H9 (cell line): ENCODE results near the gene SDR42E2. TPM values are rescaled to one million over a fixed set of nuclear protein-coding genes. Genes with fewer than 3 reads are reported as not detected.

Experiments used
- DNase-seq: peaks from one replicate; pipeline ENCODE4 v3.0.0-alpha.2; 2017
- H2AFZ ChIP-seq: one replicate; pipeline ENCODE4 v1.6.1; 2013; ENCODE audit warnings: mild to moderate bottlenecking, low read length, control low read depth, moderate library complexity
- H2AK5ac ChIP-seq: 2 replicates; pipeline ENCODE4 v1.6.1; 2013; ENCODE audit warnings: low read length, control low read depth, mixed read lengths; ENCODE audit not compliant: insufficient read length
- H2BK120ac ChIP-seq: one replicate; pipeline ENCODE4 v1.6.1; 2013; ENCODE audit warnings: low read depth, mild to moderate bottlenecking, low read length, control low read depth, inconsistent platforms; ENCODE audit not compliant: poor library complexity, severe bottlenecking
- H2BK12ac ChIP-seq: 2 replicates; pipeline ENCODE4 v1.6.1; 2013; ENCODE audit warnings: low read length, control low read depth, mixed read lengths, low read depth; ENCODE audit not compliant: insufficient read length
- H2BK15ac ChIP-seq: 2 replicates; pipeline ENCODE4 v1.6.1; 2013; ENCODE audit warnings: low read depth, low read length, control low read depth
- H2BK20ac ChIP-seq: one replicate; pipeline ENCODE4 v1.6.1; 2013; ENCODE audit warnings: low read depth, mild to moderate bottlenecking, low read length, control low read depth, inconsistent platforms; ENCODE audit not compliant: poor library complexity, severe bottlenecking
- H2BK5ac ChIP-seq: 2 replicates; pipeline ENCODE4 v1.6.1; 2013; ENCODE audit warnings: low read length, control low read depth, mixed read lengths; ENCODE audit not compliant: insufficient read length
- H3K14ac ChIP-seq: 2 replicates; pipeline ENCODE4 v1.6.1; 2013; ENCODE audit warnings: low read length, control low read depth; ENCODE audit not compliant: insufficient read depth
- H3K18ac ChIP-seq: 2 replicates; pipeline ENCODE4 v1.6.1; 2013; ENCODE audit warnings: low read depth, mild to moderate bottlenecking, mixed read lengths, low read length, control low read depth; ENCODE audit not compliant: insufficient read length
- H3K23ac ChIP-seq: 2 replicates; pipeline ENCODE4 v1.6.1; 2013; ENCODE audit warnings: low read length, control low read depth, mixed read lengths, low read depth; ENCODE audit not compliant: insufficient read length
- H3K23me2 ChIP-seq: 2 replicates; pipeline ENCODE4 v1.6.1; 2013; ENCODE audit warnings: low read depth, mild to moderate bottlenecking, mixed read lengths, low read length, control low read depth; ENCODE audit not compliant: insufficient read length, poor library complexity, severe bottlenecking
- H3K27ac ChIP-seq: 2 replicates; pipeline ENCODE4 v1.5.1; 2013; ENCODE audit warnings: low read length, control low read depth, mixed read lengths, low read depth; ENCODE audit not compliant: insufficient read length
- H3K27me3 ChIP-seq: 2 replicates; pipeline ENCODE4 v1.6.1; 2013; ENCODE audit warnings: low read length, control low read depth, inconsistent platforms; ENCODE audit not compliant: insufficient read depth
- H3K4ac ChIP-seq: 2 replicates; pipeline ENCODE4 v1.6.1; 2013; ENCODE audit warnings: low read depth, mild to moderate bottlenecking, control low read depth, inconsistent platforms, low read length, moderate library complexity
- H3K4me1 ChIP-seq: 2 replicates; pipeline ENCODE4 v1.6.1; 2013; ENCODE audit warnings: low read length, control low read depth, inconsistent platforms; ENCODE audit not compliant: insufficient read depth
- H3K4me2 ChIP-seq: 2 replicates; pipeline ENCODE4 v1.6.1; 2013; ENCODE audit warnings: low read length, control low read depth, mixed read lengths; ENCODE audit not compliant: insufficient read length, insufficient read depth
- H3K56ac ChIP-seq: 2 replicates; pipeline ENCODE4 v1.6.1; 2013; ENCODE audit warnings: low read depth, mild to moderate bottlenecking, mixed read lengths, low read length, control low read depth; ENCODE audit not compliant: insufficient read length
- H3K79me1 ChIP-seq: 2 replicates; pipeline ENCODE4 v1.6.1; 2013; ENCODE audit warnings: low read depth, mild to moderate bottlenecking, moderate library complexity, low read length, control low read depth, inconsistent platforms; ENCODE audit not compliant: insufficient read depth, poor library complexity, severe bottlenecking
- H3K79me2 ChIP-seq: 2 replicates; pipeline ENCODE4 v1.6.1; 2013; ENCODE audit warnings: low read length, control low read depth, inconsistent platforms; ENCODE audit not compliant: insufficient read depth
- H3K9ac ChIP-seq: 2 replicates; pipeline ENCODE4 v1.6.1; 2013; ENCODE audit warnings: low read length, control low read depth, mixed read lengths; ENCODE audit not compliant: insufficient read length; ENCODE audit errors: extremely low read depth
- H3K9me3 ChIP-seq: one replicate; pipeline ENCODE4 v1.6.1; 2013; ENCODE audit warnings: low read depth, low read length, inconsistent platforms; ENCODE audit not compliant: control insufficient read depth
- H3T11ph ChIP-seq: one replicate; pipeline ENCODE4 v1.6.1; 2013; ENCODE audit warnings: mild to moderate bottlenecking, low read length, control low read depth, inconsistent platforms
- H4K20me1 ChIP-seq: one replicate; pipeline ENCODE4 v1.6.1; 2013; ENCODE audit not compliant: control insufficient read depth, insufficient read length, insufficient read depth
- H4K5ac ChIP-seq: 2 replicates; pipeline ENCODE4 v1.6.1; 2013; ENCODE audit warnings: low read depth, mild to moderate bottlenecking, mixed read lengths, low read length, control low read depth; ENCODE audit not compliant: insufficient read length
- H4K8ac ChIP-seq: replicated peaks from 2 replicates; pipeline ENCODE4 v1.6.1; 2013; ENCODE audit warnings: low read length, control low read depth, mixed read lengths, low read depth; ENCODE audit not compliant: insufficient read length
- H4K91ac ChIP-seq: 2 replicates; pipeline ENCODE4 v1.6.1; 2013; ENCODE audit warnings: low read depth, mild to moderate bottlenecking, moderate library complexity, mixed read lengths, low read length, control low read depth; ENCODE audit not compliant: insufficient read length
- H3K27ac Mint-ChIP-seq, 3 experiments: 2 replicates in 2 of 3; 3 replicates in 1 of 3; pipeline ENCODE4 v1.8.0; 2020 to 2021; ENCODE audit warnings: mixed read lengths in 3 of 3, mild to moderate bottlenecking in 1 of 3, moderate library complexity in 1 of 3
- H3K27me3 Mint-ChIP-seq: 2 replicates; pipeline ENCODE4 v1.8.0; 2021; ENCODE audit warnings: low read depth, mild to moderate bottlenecking, moderate library complexity, mixed read lengths
- H3K36me3 Mint-ChIP-seq, 3 experiments: 2 replicates in 2 of 3; 3 replicates in 1 of 3; pipeline ENCODE4 v1.8.0; 2020 to 2021; ENCODE audit warnings: low read depth in 3 of 3, mixed read lengths in 3 of 3; ENCODE audit not compliant: insufficient read depth in 1 of 3
- H3K4me1 Mint-ChIP-seq, 2 experiments: 2 replicates each; pipeline ENCODE4 v1.8.0; 2020; ENCODE audit warnings: mixed read lengths in 2 of 2
- H3K4me3 Mint-ChIP-seq, 2 experiments: 2 replicates in 1 of 2; 3 replicates in 1 of 2; pipeline ENCODE4 v1.8.0; 2020 to 2021; ENCODE audit warnings: mild to moderate bottlenecking in 2 of 2, mixed read lengths in 2 of 2, moderate library complexity in 1 of 2
- H3K9me3 Mint-ChIP-seq, 2 experiments: 2 replicates in 1 of 2; 3 replicates in 1 of 2; pipeline ENCODE4 v1.8.0; 2020; ENCODE audit warnings: mild to moderate bottlenecking in 2 of 2, mixed read lengths in 2 of 2, moderate library complexity in 1 of 2
- WGBS: extraction: QIAGEN DNeasy Blood & Tissue Kit; methylation state at CpG from one replicate; pipeline ENCODE4 v1.1.7; 2013; ENCODE audit warnings: missing lambda C conversion rate, low lambda C conversion rate, mixed read lengths; ENCODE audit not compliant: insufficient read length; ENCODE audit errors: extremely low coverage; 5-methylcytosine and 5-hydroxymethylcytosine counted together
- total RNA-seq: library from RNA; stranded (reverse); gene quantifications from 2 replicates; pipeline ENCODE4 v1.2.1, GENCODE V29; 2021
- TF ChIP-seq, protein P1 (sequence below): fragments of 200-600 bp; sonication (generic); conservative IDR thresholded peaks from 3 replicates; pipeline ENCODE4 v1.8.0; 2021; ENCODE audit warnings: antibody characterized with exemption, mild to moderate bottlenecking

The SDR42E2 gene
- total RNA-seq, 1 experiment from 2014 or later = 0.09 TPM

DNA sequence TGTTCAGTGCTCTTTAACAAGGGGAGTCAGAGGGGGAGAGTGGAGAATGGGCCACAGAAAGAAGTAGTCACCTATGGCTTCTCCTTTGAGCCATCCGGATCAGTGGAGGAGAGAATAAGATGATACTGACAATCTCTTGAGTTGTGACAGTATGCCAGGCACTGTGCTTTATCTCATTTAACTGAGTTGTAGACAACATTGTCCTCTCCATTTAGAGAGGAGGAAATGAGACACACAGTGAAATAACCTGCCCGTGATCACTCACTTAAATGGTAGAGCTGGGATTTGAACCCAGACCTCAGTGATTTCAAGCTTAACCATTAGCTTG is 25.9 kb downstream of the SDR42E2 start:
- H3K27ac Mint-ChIP-seq = no peak overlapping the region
- H3K27me3 Mint-ChIP-seq = peaks cover 13% of the 10 kb centered on the region
- no peak for DNase-seq
- no peak overlapping the region for H3K56ac ChIP-seq
- H3T11ph ChIP-seq = no peak overlapping the region
- H3K9me3 Mint-ChIP-seq = no peaks in the 10 kb centered on the region
- H2BK5ac ChIP-seq = no peak overlapping the region
- no peak overlapping the region for H4K8ac ChIP-seq
- H3K23ac ChIP-seq = no peak overlapping the region
- H3K14ac ChIP-seq = no peak overlapping the region
- H2BK120ac ChIP-seq = no peak overlapping the region
- no peaks in the 10 kb centered on the region for H4K20me1 ChIP-seq
- no peak overlapping the region for H2BK12ac ChIP-seq
- H3K4me2 ChIP-seq = no peak overlapping the region
- no peak overlapping the region for H3K18ac ChIP-seq
- no peak overlapping the region for H3K4ac ChIP-seq
- TF ChIP-seq, protein P1, sequence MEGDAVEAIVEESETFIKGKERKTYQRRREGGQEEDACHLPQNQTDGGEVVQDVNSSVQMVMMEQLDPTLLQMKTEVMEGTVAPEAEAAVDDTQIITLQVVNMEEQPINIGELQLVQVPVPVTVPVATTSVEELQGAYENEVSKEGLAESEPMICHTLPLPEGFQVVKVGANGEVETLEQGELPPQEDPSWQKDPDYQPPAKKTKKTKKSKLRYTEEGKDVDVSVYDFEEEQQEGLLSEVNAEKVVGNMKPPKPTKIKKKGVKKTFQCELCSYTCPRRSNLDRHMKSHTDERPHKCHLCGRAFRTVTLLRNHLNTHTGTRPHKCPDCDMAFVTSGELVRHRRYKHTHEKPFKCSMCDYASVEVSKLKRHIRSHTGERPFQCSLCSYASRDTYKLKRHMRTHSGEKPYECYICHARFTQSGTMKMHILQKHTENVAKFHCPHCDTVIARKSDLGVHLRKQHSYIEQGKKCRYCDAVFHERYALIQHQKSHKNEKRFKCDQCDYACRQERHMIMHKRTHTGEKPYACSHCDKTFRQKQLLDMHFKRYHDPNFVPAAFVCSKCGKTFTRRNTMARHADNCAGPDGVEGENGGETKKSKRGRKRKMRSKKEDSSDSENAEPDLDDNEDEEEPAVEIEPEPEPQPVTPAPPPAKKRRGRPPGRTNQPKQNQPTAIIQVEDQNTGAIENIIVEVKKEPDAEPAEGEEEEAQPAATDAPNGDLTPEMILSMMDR = no peak
- H3K27me3 ChIP-seq = no peaks in the 10 kb centered on the region
- H2AK5ac ChIP-seq = no peak overlapping the region
- no peaks in the 10 kb centered on the region for H3K36me3 Mint-ChIP-seq
- H2BK15ac ChIP-seq = no peak overlapping the region
- H2BK20ac ChIP-seq = no peak overlapping the region
- no peak overlapping the region for H4K91ac ChIP-seq
- no peak overlapping the region for H3K4me3 Mint-ChIP-seq
- no peaks in the 10 kb centered on the region for H3K79me1 ChIP-seq
- H2AFZ ChIP-seq = no peak overlapping the region
- peaks cover 12% of the 10 kb centered on the region for H3K23me2 ChIP-seq
- no peak overlapping the region for H3K27ac ChIP-seq
- no CpG with 5 or more reads among the region's 2 CpGs for WGBS
- peaks cover 28 to 35% of the 10 kb centered on the region in 2 experiments for H3K4me1 Mint-ChIP-seq
- no peaks in the 10 kb centered on the region for H3K9me3 ChIP-seq
- no peak overlapping the region for H3K9ac ChIP-seq
- H4K5ac ChIP-seq = no peak overlapping the region
- H3K4me1 ChIP-seq = no peaks in the 10 kb centered on the region; the same call in 1 of the 2 replicates
- H3K79me2 ChIP-seq = no peaks in the 10 kb centered on the region
